Breast epithelium (tissue), 3 donors: ENCODE measurements around the gene GSPT1.

Source experiments
- POLR2A ChIP-seq: fragments of 450-650 bp; IDR thresholded peaks from one replicate; pipeline ENCODE4 v1.6.1; 2016; ENCODE audit warnings: antibody characterized with exemption, mild to moderate bottlenecking, moderate library complexity
- TF ChIP-seq, protein P1 (sequence below), 3 donors: fragments of 450-650 bp; IDR thresholded peaks; one replicate each; pipeline ENCODE4 v1.5.1; 2016 to 2017; ENCODE audit warnings: antibody characterized with exemption in 3 of 3, mild to moderate bottlenecking in 3 of 3, moderate library complexity in 3 of 3

GRCh38 chr16:11901091-11901490, 14.7 kb downstream of the GSPT1 start:
- TF ChIP-seq, protein P1, sequence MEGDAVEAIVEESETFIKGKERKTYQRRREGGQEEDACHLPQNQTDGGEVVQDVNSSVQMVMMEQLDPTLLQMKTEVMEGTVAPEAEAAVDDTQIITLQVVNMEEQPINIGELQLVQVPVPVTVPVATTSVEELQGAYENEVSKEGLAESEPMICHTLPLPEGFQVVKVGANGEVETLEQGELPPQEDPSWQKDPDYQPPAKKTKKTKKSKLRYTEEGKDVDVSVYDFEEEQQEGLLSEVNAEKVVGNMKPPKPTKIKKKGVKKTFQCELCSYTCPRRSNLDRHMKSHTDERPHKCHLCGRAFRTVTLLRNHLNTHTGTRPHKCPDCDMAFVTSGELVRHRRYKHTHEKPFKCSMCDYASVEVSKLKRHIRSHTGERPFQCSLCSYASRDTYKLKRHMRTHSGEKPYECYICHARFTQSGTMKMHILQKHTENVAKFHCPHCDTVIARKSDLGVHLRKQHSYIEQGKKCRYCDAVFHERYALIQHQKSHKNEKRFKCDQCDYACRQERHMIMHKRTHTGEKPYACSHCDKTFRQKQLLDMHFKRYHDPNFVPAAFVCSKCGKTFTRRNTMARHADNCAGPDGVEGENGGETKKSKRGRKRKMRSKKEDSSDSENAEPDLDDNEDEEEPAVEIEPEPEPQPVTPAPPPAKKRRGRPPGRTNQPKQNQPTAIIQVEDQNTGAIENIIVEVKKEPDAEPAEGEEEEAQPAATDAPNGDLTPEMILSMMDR (IDR thresholded peaks at IDR 0.05): no peak
- no peak for TF ChIP-seq POLR2A
